22Rv1 (cell line): ENCODE data around the gene MRPL17.

Source experiments
- H3K27ac ChIP-seq: fragments of 450-650 bp; 2 replicates; pipeline ENCODE4 v1.5.1; 2017
- CTCF ChIP-seq: fragments of 450-650 bp; IDR thresholded peaks from 2 replicates; pipeline ENCODE4 v1.5.1; 2017; ENCODE audit warnings: mild to moderate bottlenecking
- ZFX ChIP-seq: fragments of 450-650 bp; IDR thresholded peaks from 2 replicates; pipeline ENCODE4 v1.6.1; 2017; ENCODE audit warnings: antibody characterized with exemption, borderline replicate concordance

MRPL17 gene

DNA sequence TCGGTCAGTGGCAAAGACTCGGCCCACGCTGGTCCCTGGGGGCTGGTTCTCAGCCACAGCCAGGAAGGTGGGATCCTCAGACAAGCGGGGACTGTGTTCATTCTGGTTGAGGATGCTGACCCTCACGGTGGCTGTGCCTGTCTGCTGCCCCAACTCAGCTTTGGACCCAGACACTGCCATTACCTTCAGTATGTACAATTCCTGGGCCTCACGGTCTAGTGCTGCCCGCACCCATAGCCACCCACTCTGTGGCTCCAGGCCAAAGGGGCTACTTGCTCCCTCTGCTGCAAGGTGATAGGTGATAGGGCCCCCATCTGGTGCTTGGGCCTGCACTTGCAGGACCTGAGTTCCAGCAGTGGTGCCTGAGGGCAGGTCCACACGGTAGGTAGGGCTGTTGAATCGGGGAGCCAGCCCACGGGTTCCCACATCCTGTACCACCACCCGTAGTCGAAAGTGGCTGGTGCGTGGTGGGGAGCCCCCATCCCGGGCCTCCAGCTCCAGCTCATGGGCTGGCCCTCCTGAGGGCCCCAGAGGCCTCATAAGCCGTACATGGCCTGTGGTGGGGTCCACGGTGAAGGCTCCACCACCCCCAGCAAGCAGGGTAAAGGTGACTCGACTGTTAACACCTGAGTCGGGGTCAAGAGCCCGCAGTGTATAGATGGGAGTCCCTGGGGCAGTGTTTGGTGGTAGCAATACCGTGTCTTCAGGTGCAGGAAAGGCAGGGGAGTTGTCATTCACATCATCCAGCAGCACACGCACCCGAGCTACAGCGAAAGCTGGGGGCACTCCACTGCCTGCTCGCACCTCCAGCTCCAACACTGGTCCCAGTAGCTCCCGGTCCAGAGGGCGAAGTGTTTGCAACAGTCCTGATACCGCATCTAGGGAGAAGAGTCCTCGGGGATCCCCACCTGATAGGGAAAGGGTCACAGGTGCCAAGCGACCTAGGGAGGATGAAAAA is 50.7 kb downstream of the MRPL17 start:
- TF ChIP-seq ZFX (no peak), CTCF (no peak)
- H3K27ac ChIP-seq = no peak overlapping the region

- no peak overlapping the region for H3K27ac ChIP-seq
- TF ChIP-seq CTCF = no peak
- TF ChIP-seq ZFX = no peak
These were observed 51.7 kb downstream of the MRPL17 start for GRCh38 chr11:6631361-6631890.

DNA sequence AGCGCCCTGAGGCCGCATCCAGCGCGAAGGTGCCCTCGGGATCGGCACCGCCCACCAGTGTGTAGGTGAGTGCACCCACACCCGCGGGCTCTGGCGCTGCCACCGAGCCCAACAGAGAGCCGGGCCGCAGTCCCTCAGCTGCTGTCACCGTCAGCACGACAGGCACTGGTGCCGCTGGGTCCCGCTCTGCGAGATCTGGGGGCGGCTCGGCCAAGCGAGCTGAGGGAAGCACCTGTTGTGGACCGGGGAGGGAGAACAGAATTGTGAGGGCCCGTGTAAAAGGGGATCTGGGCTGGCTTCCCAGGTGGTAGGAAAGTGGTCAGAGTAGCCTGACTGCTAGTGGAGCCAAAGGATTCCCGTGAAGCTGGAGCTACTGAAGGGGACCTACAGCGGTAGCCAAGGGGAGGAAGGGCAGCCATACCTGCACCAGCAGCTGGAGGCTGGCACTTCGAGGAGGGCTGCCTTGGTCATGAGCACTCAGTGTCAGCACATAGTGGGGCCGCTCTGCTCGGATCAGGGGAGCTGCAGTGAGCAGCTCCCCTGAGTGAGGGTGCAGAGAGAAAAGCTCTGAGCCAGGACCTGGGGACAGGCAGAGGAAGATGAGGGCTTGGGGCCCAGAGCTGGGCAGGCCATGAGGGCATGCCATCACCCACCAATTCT is 52.4 kb downstream of the MRPL17 start:
- H3K27ac ChIP-seq = no peak overlapping the region
- TF ChIP-seq CTCF = no peak
- no peak for TF ChIP-seq ZFX
